HG03025 (cell line): ENCODE results near the gene LONP2.
A peak's percentile ranks its signal among the peaks of the same experiment; 100 is the strongest.
"Not testable (repeated sequence)": the region's sequence is repeated elsewhere in the genome, so short reads cannot be mapped to it uniquely, and the experiment has no call there.

ENCODE experiments used
- ATAC-seq: cut with Tn5 transposase; IDR thresholded peaks from one replicate; pipeline ENCODE4 v1.9.1; 2021; ENCODE audit warnings: mild to moderate bottlenecking, moderate library complexity; ENCODE audit not compliant: unreplicated experiment, low FRiP score

Gene LONP2

DNA sequence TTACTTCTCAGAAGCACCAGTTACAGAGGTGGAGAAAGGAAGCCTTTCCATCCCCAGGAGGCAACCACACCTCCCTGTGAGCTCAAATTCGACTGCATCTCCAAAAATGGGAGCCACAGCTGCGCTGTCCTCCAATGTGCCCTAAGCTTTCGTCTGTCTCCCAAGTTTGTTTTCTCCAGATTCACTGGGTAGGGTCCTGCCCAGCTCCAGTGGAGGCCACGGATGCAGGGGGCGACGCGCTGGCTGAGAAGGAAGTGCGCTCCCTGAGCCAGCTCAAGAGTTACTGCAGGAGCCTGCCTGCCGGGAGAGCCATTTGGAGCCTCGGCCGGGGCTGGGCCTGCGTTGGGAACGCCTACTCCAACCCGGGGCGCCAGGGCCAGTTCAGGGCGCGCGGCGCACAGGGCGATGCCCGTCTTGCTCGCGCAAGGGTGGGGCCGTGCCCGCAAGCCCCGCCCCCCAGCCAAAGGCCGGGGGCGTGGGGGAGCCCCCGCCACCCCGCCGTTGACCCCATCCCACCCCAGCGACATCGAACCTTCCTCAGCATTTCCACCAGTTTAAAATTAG, 121.6 kb downstream of the LONP2 start:
- peak; percentile 85 for ATAC-seq

DNA sequence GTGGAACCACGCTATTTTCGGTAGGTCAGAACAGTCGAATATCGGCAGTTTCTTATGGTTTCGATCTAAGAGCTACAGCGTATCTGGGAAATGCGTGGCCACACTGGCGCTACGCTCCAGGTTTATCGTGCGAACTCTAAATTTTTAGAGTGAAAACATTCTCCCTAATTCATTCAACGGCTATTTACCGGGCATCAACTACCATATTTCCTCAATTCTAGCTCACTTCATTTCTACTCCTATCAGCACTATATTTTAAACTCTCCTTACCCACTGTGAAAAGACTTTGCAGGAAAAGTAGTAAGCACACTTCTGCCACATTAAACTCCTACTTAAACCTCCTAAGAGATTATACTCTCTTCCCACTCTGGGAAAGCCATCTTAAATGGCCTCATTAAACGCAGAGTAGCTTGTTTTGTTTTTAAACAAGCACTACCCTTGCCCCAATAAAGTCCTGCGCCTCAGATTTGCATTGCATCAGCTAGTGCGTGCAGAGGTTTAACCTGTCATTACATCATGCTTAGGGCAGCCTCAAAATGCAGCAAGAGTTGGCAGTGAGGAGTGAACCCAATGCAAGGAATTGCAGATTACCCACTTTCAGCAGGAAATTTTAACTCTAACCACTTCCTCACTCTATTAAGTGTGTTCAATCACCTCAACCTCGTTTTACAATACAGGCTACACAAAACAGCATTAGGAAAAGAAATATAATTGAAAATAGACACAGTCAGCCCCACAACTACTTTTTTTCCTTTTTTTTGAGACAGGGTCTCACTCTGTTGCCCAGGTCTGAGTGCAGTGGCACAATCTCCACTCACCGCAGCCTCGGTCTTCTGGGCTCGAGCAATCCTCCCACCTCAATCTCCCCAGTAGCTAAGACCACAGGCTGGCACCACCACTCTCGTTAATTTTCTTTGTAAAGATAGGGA, 122.3 kb downstream of the LONP2 start:
- ATAC-seq = peak; percentile 49

DNA sequence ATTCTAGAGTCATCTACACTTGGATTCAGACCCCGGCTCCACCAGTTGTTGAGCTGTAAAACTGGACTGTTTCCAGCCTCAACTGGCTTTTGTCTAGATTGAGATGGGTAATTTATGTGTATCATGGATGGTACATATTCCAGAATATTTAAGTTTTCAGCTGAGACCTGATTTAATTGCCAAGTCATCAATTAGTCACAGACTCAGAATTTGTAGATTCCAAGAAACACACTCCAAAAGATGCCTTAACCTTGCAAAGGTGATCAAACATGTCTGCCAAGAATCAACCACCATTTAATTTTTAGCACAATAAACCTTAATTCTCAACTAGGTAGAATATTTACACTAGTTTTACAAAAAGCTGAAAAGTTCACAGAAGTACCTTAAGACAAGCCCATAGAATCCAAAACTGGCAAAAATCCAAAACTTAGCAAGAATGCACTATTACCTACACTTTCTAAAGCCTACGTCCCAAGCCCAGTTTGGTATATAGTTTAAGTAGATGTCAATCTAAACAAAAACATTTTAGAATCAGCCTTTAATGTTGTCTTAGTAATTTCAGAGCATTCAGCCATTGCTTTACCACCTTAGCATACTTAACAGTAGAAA, 123.4 kb downstream of the LONP2 start:
- ATAC-seq = no peak

DNA sequence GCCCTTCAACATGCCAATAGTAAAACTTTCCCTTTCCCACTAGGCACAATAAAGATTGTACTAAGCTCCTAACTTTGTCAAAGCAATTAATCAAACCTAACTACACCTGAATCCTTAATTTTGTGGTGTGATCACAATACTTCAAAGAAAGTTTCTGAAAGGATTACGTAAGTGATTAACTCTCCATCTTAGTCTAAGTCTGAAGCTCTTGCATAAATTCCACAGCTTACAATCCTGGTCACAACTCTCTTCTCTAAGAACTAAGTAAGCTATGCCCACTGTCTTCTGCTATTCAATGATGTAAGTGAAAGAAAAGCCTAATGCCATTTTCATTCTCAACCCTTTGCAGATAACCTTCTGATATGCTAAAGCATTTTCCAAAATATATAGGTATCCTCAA, 125.7 kb downstream of the LONP2 start:
- ATAC-seq = no peak

DNA sequence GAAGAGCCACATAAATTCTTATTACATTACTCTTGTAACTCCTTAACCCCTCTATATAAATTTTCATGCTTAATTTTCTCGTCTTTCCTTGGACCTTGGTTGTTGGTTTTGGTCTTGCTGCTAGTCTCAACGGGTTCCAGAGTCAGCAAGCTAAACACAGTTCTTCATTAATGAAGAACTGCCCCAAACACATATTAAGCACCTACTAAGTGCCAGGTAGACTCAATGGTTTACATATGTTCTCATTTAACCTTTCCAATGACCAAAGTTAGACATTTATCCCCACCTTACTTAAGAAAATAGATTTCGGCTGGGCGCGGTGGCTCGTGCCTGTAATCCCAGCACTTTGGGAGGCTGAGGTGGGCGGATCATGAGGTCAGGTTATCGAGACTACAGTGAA, 126.1 kb downstream of the LONP2 start:
- no peak for ATAC-seq

DNA sequence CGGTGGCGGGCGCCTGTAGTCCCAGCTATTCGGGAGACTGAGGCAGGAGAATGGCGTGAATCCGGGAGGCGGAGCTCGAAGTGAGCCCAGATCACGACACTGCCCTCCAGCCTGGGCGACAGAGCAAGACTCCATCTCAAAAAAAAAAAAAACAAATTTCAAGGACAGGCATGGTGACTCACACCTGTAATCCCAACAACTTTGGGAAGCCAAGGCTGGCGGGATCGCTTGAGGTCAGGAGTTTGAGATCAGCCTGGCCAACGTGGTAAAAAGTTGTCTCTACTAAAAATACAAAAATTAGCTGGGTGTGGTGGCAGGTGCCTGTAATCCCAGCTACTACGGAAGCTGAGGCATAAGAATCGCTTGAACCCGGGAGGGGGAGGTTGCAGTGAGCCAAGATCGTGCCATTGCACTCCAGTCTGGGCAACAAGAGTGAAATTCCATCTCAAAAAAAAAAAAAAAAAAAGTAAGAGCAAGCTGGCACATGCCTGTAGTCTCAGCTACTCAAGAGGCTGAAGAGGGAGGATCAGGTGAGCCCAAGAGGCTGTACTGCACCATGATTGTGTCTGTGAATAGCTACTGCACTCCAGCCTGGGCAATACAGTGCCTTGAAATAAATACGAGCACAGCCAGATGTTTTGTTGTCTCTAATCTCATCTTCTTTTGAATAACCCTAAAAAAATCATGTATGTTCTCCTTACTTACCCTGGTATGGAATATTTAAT, 126.7 kb downstream of the LONP2 start:
- ATAC-seq = not testable (repeated sequence)

DNA sequence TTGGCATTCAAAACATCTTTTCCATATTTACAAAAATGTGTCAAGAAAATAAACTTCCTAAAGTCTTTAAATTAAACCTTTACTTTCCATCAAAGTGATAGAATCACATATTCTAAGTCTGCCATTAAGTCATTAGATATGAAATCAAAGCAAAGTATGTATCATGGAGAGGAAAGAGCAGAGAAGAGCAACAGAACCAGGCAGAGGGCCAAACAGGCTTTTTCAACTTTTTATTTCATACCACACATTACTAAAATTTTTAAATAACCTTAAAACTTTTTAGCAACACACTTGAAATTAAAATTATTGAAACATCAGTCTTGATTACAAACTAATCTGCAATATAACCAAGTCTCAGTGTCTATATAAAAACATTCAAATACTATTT, 127.3 kb downstream of the LONP2 start:
- no peak for ATAC-seq

DNA sequence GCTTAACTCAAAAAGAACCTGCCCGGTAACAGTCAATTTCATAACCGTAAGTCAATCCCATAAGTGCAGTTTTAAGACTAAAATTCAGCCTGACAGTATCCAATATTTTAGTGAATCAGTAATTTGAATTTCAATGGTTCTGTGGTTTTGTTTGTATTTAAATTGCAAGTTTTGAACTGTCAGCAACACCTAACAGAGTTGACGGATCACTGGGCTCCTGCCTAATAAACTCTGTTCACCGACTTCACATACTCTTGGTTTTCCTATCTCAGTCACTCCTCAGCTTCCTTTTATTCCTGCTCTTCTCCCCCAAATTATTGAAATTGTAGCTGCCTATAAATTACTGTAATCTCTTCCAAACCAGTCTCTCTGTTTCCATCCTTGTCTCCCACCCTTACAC, 128.6 kb downstream of the LONP2 start:
- no peak for ATAC-seq

DNA sequence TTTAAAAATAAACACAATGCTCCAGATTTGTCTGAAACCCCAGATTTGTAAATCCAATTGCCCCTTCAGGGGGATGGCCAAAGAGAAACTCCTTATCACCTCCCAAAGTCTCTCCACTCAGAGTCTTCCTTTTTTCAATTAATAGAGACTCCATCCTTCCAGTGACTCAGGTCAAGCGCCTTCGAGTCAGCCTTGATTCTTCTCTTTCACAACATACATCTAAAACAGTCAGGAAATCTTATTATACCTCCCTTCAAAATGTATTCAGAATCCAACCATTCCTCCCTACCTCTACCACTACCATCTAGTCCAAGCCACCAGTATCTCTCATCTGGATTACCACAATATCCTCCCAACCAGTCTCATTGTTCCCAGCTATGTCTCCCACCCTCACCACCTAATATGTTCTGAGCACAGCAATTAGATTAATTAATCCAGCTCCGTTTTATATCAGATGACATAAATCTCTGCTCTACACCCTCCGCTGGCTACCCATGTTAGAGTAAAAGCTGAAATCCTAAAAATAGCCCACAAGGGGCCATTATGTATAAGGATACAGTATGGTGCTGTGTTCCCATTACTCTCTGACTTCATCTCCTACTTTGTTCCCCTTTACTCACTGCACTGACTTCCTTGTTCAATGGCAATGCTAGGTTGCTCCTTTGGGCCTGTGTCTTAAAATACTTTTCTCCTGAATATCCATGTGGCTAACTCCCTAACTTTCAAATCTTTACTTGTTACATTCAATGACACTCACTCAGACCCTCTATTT, 129.3 kb downstream of the LONP2 start:
- ATAC-seq = no peak

DNA sequence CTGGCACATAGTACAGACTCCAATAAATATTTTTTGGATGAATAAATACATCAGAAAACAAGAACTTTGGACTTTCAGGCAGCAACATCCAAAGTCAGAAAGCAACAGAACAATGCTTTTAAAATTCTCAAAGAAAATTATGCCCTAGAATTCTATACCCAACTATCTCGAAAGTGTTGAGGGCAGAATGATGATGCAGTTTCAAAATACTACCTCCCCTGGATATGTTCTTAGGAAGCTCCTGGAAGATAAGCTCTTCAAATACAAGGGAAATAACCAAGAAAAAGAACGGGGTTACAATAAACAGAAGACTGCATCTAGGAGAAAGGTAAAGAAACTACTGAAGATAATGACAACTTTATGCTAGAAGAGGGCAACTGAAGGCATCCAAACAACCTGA, 130.2 kb downstream of the LONP2 start:
- ATAC-seq = no peak

DNA sequence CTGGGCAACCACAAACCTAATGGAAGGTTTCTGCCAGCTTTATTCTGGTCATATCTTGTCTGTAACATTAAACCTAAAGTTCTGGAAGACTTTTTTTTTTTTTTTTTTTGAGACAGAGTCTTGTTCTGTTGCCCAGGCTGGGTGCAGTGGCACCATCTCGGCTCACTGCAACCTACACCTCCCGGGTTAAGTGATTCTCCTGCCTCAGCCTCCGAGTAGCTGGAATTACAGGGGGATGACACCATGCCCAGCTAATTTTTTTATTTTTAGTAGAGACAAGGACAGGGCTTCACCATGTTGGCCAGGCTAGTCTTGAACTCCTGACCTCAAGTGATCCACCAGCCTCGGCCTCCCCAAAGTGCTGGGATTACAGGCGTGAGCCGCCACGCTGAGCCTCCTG, 133.2 kb downstream of the LONP2 start:
- not testable (repeated sequence) for ATAC-seq

DNA sequence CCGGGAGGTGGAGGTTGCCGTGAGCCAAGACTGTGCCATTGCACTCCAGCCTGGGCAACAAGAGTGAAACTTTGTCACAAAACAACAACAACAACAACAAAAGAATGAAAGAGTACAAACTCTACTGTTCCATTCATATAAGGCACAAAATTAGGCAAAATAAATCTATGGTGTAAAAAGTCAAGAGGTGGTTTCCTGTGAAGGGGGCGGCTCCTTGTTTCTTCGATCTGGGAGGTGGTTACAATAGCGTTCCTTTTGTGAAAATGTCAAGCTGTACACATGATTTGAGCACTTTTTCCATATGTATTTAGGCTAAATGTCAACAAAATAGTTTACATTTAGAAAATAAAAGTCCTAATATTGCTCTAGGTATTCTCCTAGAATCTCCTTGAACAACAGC, 134.2 kb downstream of the LONP2 start:
- ATAC-seq = no peak

DNA sequence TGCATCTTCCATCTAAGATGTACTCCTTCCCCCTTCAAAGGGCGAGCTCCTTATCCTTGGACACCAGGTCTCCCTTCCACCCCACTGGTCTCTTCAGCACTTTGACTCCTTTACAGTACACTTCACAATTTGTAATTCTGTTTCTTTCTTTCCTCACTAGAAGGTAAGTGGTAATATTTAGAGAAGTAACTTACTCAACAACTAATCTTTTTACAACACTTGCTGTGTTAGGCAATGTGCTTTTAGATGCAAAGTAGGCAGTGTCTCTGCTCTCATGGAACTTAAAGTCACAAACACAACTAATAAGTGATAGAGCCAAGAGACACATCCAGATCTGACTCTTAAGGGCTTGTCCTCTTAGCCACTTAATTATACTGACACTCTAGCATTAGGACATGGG, 134.7 kb downstream of the LONP2 start:
- ATAC-seq = no peak

DNA sequence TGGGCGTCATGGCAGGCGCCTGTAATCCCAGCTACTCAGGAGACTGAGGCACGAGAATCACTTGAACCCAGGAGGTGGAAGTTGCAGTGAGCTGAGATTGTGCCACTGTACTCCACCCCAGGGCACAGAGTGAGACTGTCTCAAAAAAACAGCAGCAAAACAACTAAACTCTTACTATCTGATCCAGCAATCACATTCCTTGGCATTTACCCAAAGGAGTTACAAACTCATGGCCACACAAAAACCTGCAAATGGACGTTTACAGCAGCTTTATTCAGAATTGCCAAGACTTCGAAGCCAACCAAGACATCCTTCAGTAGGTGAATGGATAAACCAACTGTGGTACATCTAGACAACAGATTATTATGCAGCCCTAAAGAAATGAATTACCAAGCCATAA, 137.1 kb downstream of the LONP2 start:
- no peak for ATAC-seq

DNA sequence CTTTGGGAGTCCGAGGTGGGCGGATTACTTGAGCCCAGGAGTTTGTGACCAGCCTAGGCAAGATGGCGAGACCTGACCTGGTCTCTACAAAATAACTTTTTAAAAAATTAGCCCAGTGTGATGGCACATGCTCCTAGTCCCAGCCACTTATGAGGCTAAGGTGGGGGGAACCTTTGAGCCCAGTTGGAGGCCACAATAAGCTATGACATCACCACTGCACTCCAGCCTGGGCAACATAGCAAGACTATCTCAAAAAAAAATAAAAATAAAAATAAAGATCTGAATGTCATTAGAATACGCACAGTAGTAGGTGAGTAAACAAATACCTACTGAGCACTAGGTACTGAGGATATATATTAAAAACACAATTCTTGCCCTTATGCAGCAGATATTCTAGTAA, 138.0 kb downstream of the LONP2 start:
- ATAC-seq = no peak

DNA sequence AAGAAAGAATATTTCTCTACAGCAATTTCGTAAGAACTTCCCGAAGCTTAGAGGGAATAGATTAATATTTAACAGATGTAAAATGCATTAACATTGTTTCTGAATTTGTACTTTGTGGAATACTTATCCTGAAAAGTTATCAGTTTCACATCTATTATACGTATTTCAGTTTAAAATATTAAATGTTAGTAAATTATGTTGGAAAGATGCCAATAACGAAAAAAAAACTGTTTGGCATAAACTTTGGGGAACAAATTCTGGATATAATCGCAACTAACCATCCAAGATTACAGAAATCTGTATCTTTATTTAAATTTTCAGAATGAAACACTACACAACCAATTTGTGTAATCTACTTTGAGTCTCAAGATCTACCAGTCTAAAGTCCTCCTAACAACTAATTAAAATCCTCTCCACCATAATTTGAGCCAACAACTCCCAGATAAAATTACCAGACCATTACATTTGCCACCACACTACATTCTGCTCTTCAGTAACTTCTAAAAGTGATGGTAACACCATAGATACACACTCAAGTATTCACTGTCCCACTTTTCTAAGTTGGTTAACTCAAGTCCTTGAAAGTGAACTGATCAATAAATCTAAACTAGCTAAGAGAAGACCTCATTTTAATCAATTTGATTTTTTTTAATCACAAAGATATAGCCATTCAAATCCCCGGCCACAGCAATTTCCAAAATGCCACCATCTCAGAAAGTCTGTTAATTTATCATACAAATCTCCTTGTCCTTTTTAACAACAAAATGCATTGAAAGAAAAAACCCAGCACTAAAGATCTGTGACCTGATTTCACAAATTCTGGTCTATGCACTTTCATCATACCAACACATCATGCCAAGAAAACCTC, 139.1 kb downstream of the LONP2 start:
- no peak for ATAC-seq

DNA sequence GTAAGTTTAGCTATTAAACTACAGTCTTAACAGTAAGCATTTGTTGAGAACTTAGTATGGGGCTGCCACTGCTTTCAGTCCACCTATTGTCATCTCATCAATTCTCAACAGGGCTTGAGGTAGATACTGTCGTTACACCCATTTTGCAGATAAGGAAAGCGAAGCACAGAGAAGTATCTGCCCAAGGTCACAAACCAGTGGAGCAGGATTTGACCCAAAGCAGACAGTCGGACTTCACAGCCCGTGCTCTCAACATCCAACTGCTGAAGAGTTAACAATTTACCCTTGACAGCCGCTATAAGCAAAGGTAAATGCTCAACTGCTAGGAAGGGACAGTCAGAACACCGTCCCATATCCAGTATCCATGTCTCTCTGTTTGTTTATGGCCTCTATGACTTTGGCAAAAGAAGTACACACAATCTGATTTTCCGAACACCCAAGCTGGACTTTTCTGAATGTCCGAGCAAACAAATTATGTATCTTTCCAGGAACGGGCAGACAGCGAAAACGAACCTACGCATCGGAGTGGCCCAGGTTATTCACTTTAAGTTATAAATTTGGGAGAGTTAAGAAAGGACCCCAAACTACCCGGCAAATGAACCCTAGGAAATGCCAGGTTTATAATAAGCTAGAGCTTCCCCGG, 139.9 kb downstream of the LONP2 start:
- ATAC-seq = no peak

DNA sequence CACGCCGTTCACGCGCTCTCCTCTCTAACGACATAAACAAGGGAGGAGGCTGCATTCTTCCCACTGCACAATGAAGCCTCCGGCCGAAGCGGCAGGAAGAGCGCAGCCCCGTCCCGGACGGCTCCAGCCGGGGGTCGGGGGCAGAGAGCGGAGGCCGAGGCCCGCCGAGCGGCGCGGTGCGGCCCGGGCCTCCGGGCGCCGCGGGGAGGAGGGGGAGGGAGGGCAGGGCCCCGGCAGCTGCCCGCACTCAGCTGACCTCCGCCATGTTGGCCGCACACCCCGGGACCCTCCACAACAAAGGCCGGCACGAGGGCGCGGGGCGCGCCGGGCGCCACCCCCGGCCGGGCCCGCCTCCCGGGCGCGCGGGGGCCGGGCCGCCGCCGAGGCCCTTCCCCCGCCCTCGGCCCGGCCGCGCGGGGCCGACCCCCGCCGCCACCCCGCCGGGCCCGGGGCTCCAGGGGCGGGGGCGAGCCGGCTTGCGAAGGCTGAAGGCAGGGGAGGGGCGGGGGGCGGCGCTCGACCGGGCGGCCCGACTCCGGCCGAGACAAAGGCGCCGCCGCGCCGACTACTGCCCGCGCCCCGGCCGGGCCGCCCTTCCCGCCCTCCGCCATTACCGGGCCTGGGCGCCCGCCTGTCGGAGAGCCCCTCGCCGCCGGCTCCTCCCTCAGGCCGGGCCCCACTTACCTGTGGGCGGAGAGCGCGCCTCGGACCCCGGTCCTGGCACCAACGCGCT, 140.6 kb downstream of the LONP2 start:
- peak; percentile 47 for ATAC-seq
